ENCODE results near the gene MTUS2. TPM values are rescaled to one million over a fixed set of nuclear protein-coding genes. Genes with fewer than 3 reads are reported as not detected.

The MTUS2 gene
- total RNA-seq, 1 donor from 2014 or later: 0.67 TPM

- Histone ChIP-seq H3K36me3 (no peaks in the 10 kb centered on the region), H4K20me1 (ENCODE audit: low read depth) (no peaks in the 10 kb centered on the region), H3K27ac (no peak overlapping the region), H3K27me3 (no peaks in the 10 kb centered on the region), H2AFZ (replicated peaks) (no peak overlapping the region), H3F3A (ENCODE audit: low read depth) (no peaks in the 10 kb centered on the region), H3K9me3 (ENCODE audit: low read depth) (no peaks in the 10 kb centered on the region), H3K4me2 (no peak overlapping the region), H3K4me1 (no peaks in the 10 kb centered on the region), H3K9ac (no peak overlapping the region), H3K4me3 (no peak overlapping the region), H3K79me2 (ENCODE audit: low read depth) (no peaks in the 10 kb centered on the region)
- no peaks in the 10 kb centered on the region for H3K36me3 Mint-ChIP-seq
- no peak overlapping the region for H3K27ac Mint-ChIP-seq
- no peak overlapping the region for H3K4me3 Mint-ChIP-seq
- no peak for DNase-seq (ENCODE audit: low spot score)
- no peaks in the 10 kb centered on the region for H3K4me1 Mint-ChIP-seq
- no peak for TF ChIP-seq EZH2 (IDR thresholded peaks at IDR 0.05)
- TF ChIP-seq EZH2phosphoT487 (IDR thresholded peaks at IDR 0.05): no peak
- no peak for TF ChIP-seq CTCF (IDR thresholded peaks at IDR 0.05)
- H3K9me3 Mint-ChIP-seq: no peaks in the 10 kb centered on the region
- H3K27me3 Mint-ChIP-seq (ENCODE audit: insufficient read depth, low read depth): no peaks in the 10 kb centered on the region
These were observed 200.2 kb downstream of the MTUS2 start for GRCh38 chr13:29020314-29020713.

GRCh38 chr13:29021311-29021710 is 201.2 kb downstream of the MTUS2 start:
- no peak for TF ChIP-seq EZH2phosphoT487 (IDR thresholded peaks at IDR 0.05)
- TF ChIP-seq CTCF (IDR thresholded peaks at IDR 0.05): no peak
- no peak for TF ChIP-seq EZH2 (IDR thresholded peaks at IDR 0.05)
- no peaks in the 10 kb centered on the region for H4K20me1 ChIP-seq (ENCODE audit: low read depth)
- no peaks in the 10 kb centered on the region for H3F3A ChIP-seq (ENCODE audit: low read depth)
- H3K27me3 ChIP-seq: no peaks in the 10 kb centered on the region
- Mint-ChIP-seq H3K4me1 (no peaks in the 10 kb centered on the region), H3K27ac (no peak overlapping the region), H3K36me3 (no peaks in the 10 kb centered on the region), H3K9me3 (peaks cover under 1% of the 10 kb centered on the region), H3K27me3 (ENCODE audit: insufficient read depth, low read depth) (peaks cover 2% of the 10 kb centered on the region), H3K4me3 (no peak overlapping the region)
- no peak overlapping the region for H3K4me3 ChIP-seq
- no peak overlapping the region for H3K27ac ChIP-seq
- H3K9me3 ChIP-seq (ENCODE audit: low read depth): no peaks in the 10 kb centered on the region
- DNase-seq (ENCODE audit: low spot score): no peak
- H3K4me1 ChIP-seq: no peaks in the 10 kb centered on the region
- H2AFZ ChIP-seq (replicated peaks): no peak overlapping the region
- H3K79me2 ChIP-seq (ENCODE audit: low read depth): no peaks in the 10 kb centered on the region
- H3K9ac ChIP-seq: no peak overlapping the region
- H3K4me2 ChIP-seq: no peak overlapping the region
- no peaks in the 10 kb centered on the region for H3K36me3 ChIP-seq

GRCh38 chr13:29021717-29022116 is 201.6 kb downstream of the MTUS2 start:
- H3K36me3 Mint-ChIP-seq: no peaks in the 10 kb centered on the region
- no peak for TF ChIP-seq CTCF (IDR thresholded peaks at IDR 0.05)
- TF ChIP-seq EZH2phosphoT487 (IDR thresholded peaks at IDR 0.05): no peak
- TF ChIP-seq EZH2 (IDR thresholded peaks at IDR 0.05): no peak
- H3K9me3 ChIP-seq (ENCODE audit: low read depth): no peaks in the 10 kb centered on the region

More at GRCh38 chr13:29021717-29022116, 201.6 kb downstream of the MTUS2 start:
- H3K79me2 ChIP-seq (ENCODE audit: low read depth): no peaks in the 10 kb centered on the region
- Mint-ChIP-seq H3K27me3 (ENCODE audit: insufficient read depth, low read depth) (peaks cover 3% of the 10 kb centered on the region), H3K9me3 (peaks cover 2% of the 10 kb centered on the region), H3K27ac (no peak overlapping the region), H3K4me3 (no peak overlapping the region), H3K4me1 (no peaks in the 10 kb centered on the region)
- no peaks in the 10 kb centered on the region for H3K36me3 ChIP-seq
- no peak overlapping the region for H2AFZ ChIP-seq (replicated peaks)
- no peaks in the 10 kb centered on the region for H3K27me3 ChIP-seq
- H3K27ac ChIP-seq: no peak overlapping the region
- H3K9ac ChIP-seq: no peak overlapping the region
- H3K4me1 ChIP-seq: no peaks in the 10 kb centered on the region
- no peaks in the 10 kb centered on the region for H3F3A ChIP-seq (ENCODE audit: low read depth)
- no peak overlapping the region for H3K4me2 ChIP-seq
- no peak overlapping the region for H3K4me3 ChIP-seq
- DNase-seq (ENCODE audit: low spot score): no peak
- H4K20me1 ChIP-seq (ENCODE audit: low read depth): no peaks in the 10 kb centered on the region

Data from neural progenitor cell (in vitro differentiated cells).